Panc1 (cell line): ENCODE measurements around the gene WNT3A. TPM values are rescaled to one million over a fixed set of nuclear protein-coding genes. Genes with fewer than 3 reads are reported as not detected.

ENCODE experiments used
- ATAC-seq: fragments of 200-7000 bp; cut with Tn5 transposase; 2 replicates; pipeline ENCODE4 v1.9.1; 2020; ENCODE audit warnings: mild to moderate bottlenecking, moderate library complexity
- BruUV-seq: library from RNA; stranded (reverse); fragments of 400-500 nt; replicated peaks from 2 replicates; lab custom pipeline; 2021; lab: Mats Ljungman, UMichigan
- CTCF ChIA-PET: fragments of 300-600 bp; sonication (Branson Sonifier 250); formaldehyde crosslinking; loops from one replicate; lab custom pipeline; 2022; ENCODE audit warnings: antibody characterized with exemption; lab: Charles Lee
- POLR2A ChIA-PET: fragments of 300-600 bp; sonication (Branson Sonifier 250); formaldehyde crosslinking; loops from one replicate; lab custom pipeline; 2022; ENCODE audit warnings: antibody characterized with exemption; lab: Charles Lee
- DNase-seq: peaks from one replicate; pipeline ENCODE4 v3.0.0-alpha.2; 2010; ENCODE audit warnings: low read depth, low spot score
- H3K27ac ChIP-seq: 2 replicates; pipeline ENCODE4 v1.5.1; 2011; ENCODE audit warnings: mild to moderate bottlenecking, low read length, inconsistent platforms
- H3K27me3 ChIP-seq: fragments of 200-500 bp; sonication (Bioruptor generic); 2 replicates; pipeline ENCODE4 v1.6.0; 2014; ENCODE audit warnings: low read length, inconsistent platforms; ENCODE audit not compliant: control insufficient read depth, insufficient read depth
- H3K36me3 ChIP-seq: fragments of 200-500 bp; sonication (Bioruptor generic); 2 replicates; pipeline ENCODE4 v1.5.1; 2014; ENCODE audit warnings: inconsistent platforms, mild to moderate bottlenecking, low read length, moderate library complexity; ENCODE audit not compliant: control insufficient read depth, insufficient read depth
- H3K4me1 ChIP-seq: 2 replicates; pipeline ENCODE4 v1.5.1; 2011; ENCODE audit warnings: inconsistent platforms, mild to moderate bottlenecking, low read length, moderate library complexity; ENCODE audit not compliant: control insufficient read depth, insufficient read depth
- H3K4me3 ChIP-seq, 2 experiments: 2 replicates each; pipeline ENCODE4 v1.5.1; 2011 to 2012; ENCODE audit warnings: low read depth in 2 of 2, low read length in 2 of 2, mild to moderate bottlenecking in 2 of 2, inconsistent platforms in 1 of 2, moderate library complexity in 1 of 2
- H3K9me3 ChIP-seq: fragments of 200-500 bp; sonication (Bioruptor generic); 2 replicates; pipeline ENCODE4 v1.5.1; 2014; ENCODE audit warnings: low read depth, mild to moderate bottlenecking, inconsistent platforms, low read length, moderate library complexity; ENCODE audit not compliant: control insufficient read depth, insufficient read depth
- POLR2AphosphoS5 ChIP-seq: IDR thresholded peaks from 2 replicates; pipeline ENCODE4 v1.6.1; 2012; ENCODE audit warnings: mild to moderate bottlenecking, low read depth, low read length, moderate library complexity
- SIN3A ChIP-seq: IDR thresholded peaks from 2 replicates; pipeline ENCODE4 v1.6.1; 2012; ENCODE audit warnings: low read depth, mild to moderate bottlenecking, low read length, moderate library complexity, borderline replicate concordance; ENCODE audit not compliant: insufficient read depth
- TCF7L2 ChIP-seq: IDR thresholded peaks from 2 replicates; pipeline ENCODE4 v1.6.1; 2011; ENCODE audit warnings: mild to moderate bottlenecking, low read depth, low read length, inconsistent platforms
- in situ Hi-C: cut with HindIII; loops from 2 replicates; pipeline ENCODE4 v1.10.0; 2016; ENCODE audit warnings: low sequenced_read_pairs, low pct_unique_long_range_greater_than_20kb
- intact Hi-C: fragments of 100-400 bp; cut with micrococcal nuclease; formaldehyde crosslinking; loops from one replicate; pipeline ENCODE4 v1.10.0; 2022; ENCODE audit not compliant: unreplicated experiment
- total RNA-seq: library from RNA; stranded (reverse); gene quantifications from one replicate; pipeline ENCODE4 v1.2.1, GENCODE V29; 2021; ENCODE audit not compliant: unreplicated experiment
- TF ChIP-seq, protein P1 (sequence below): fragments of 450-650 bp; IDR thresholded peaks from 2 replicates; pipeline ENCODE4 v1.5.1; 2017; ENCODE audit warnings: mild to moderate bottlenecking
- TF ChIP-seq, protein P2 (sequence below), 2 experiments: IDR thresholded peaks; 2 replicates each; pipeline ENCODE4 v1.6.1; 2011 to 2012; ENCODE audit warnings: low read depth in 2 of 2, control low read depth in 1 of 2, low read length in 1 of 2, mild to moderate bottlenecking in 1 of 2, moderate library complexity in 1 of 2; ENCODE audit not compliant: insufficient read depth in 1 of 2

Gene WNT3A
- total RNA-seq, 1 experiment from 2014 or later = not detected

DNA sequence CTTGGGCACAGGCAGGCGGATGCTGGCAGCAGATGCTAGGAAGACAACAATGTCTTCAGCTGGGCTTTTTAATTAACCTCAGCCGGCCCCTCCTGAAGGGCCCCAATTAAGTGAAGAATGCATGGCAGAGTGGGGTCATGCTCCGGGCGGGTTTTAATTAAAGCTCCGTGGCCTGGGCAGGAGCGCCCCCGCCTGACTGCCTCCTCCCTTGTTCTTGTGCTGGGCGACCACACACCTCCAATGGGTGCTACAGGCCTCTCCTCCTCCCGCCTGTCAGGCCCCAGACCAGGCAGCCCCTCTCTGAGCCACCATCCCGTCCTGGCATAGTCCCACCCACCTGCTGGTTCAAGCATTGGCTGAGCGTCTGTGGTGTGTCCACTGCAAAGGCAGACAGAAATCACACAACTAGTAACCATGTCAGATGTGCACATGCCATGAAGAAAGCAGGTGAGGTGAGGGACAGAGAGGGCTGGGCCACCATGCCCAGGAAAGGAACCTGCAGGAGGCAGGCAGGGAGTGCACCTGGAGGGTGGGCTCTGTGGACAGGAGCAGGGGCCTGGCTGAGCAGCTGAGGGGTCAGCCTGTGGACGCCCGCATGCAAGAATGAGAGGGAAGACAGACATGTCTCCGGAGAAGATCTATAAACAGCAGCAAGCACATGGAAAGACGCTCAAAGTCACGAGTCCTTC lies 67.2 kb downstream of the WNT3A start:
- Histone ChIP-seq H3K9me3 (no peaks in the 10 kb centered on the region), H3K27ac (no peak overlapping the region), H3K36me3 (no peaks in the 10 kb centered on the region), H3K4me1 (no peaks in the 10 kb centered on the region), H3K4me3 (no peak overlapping the region), H3K27me3 (no peaks in the 10 kb centered on the region)
- intact Hi-C loops (loop anchor here (2.0 kb wide), 1 partner anchor 73 kb away; no protein-coding TSS in a partner anchor), in situ Hi-C loops (no loop called here)
- no peak for TF ChIP-seq SIN3A
- TF ChIP-seq, protein P1, sequence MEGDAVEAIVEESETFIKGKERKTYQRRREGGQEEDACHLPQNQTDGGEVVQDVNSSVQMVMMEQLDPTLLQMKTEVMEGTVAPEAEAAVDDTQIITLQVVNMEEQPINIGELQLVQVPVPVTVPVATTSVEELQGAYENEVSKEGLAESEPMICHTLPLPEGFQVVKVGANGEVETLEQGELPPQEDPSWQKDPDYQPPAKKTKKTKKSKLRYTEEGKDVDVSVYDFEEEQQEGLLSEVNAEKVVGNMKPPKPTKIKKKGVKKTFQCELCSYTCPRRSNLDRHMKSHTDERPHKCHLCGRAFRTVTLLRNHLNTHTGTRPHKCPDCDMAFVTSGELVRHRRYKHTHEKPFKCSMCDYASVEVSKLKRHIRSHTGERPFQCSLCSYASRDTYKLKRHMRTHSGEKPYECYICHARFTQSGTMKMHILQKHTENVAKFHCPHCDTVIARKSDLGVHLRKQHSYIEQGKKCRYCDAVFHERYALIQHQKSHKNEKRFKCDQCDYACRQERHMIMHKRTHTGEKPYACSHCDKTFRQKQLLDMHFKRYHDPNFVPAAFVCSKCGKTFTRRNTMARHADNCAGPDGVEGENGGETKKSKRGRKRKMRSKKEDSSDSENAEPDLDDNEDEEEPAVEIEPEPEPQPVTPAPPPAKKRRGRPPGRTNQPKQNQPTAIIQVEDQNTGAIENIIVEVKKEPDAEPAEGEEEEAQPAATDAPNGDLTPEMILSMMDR = no peak; the same call in 1 of the 2 replicates
- no peak for TF ChIP-seq TCF7L2
- TF ChIP-seq, protein P2, sequence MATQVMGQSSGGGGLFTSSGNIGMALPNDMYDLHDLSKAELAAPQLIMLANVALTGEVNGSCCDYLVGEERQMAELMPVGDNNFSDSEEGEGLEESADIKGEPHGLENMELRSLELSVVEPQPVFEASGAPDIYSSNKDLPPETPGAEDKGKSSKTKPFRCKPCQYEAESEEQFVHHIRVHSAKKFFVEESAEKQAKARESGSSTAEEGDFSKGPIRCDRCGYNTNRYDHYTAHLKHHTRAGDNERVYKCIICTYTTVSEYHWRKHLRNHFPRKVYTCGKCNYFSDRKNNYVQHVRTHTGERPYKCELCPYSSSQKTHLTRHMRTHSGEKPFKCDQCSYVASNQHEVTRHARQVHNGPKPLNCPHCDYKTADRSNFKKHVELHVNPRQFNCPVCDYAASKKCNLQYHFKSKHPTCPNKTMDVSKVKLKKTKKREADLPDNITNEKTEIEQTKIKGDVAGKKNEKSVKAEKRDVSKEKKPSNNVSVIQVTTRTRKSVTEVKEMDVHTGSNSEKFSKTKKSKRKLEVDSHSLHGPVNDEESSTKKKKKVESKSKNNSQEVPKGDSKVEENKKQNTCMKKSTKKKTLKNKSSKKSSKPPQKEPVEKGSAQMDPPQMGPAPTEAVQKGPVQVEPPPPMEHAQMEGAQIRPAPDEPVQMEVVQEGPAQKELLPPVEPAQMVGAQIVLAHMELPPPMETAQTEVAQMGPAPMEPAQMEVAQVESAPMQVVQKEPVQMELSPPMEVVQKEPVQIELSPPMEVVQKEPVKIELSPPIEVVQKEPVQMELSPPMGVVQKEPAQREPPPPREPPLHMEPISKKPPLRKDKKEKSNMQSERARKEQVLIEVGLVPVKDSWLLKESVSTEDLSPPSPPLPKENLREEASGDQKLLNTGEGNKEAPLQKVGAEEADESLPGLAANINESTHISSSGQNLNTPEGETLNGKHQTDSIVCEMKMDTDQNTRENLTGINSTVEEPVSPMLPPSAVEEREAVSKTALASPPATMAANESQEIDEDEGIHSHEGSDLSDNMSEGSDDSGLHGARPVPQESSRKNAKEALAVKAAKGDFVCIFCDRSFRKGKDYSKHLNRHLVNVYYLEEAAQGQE (IDR thresholded peaks at IDR 0.05; ENCODE audit: insufficient read depth in 1 of 2, low read depth in 2 of 2, low read length in 1 of 2) = no peak
- peak; percentile 56 for ATAC-seq
- DNase-seq = no peak
- CTCF ChIA-PET = interaction anchor here (0.6 to 1.0 kb wide), 3 partner anchors 25 to 75 kb away, joined by 3 to 7 read pairs (median 4); no protein-coding TSS in a partner anchor
- POLR2A ChIA-PET = no interaction called here
- no TSS peak for BruUV-seq

DNA sequence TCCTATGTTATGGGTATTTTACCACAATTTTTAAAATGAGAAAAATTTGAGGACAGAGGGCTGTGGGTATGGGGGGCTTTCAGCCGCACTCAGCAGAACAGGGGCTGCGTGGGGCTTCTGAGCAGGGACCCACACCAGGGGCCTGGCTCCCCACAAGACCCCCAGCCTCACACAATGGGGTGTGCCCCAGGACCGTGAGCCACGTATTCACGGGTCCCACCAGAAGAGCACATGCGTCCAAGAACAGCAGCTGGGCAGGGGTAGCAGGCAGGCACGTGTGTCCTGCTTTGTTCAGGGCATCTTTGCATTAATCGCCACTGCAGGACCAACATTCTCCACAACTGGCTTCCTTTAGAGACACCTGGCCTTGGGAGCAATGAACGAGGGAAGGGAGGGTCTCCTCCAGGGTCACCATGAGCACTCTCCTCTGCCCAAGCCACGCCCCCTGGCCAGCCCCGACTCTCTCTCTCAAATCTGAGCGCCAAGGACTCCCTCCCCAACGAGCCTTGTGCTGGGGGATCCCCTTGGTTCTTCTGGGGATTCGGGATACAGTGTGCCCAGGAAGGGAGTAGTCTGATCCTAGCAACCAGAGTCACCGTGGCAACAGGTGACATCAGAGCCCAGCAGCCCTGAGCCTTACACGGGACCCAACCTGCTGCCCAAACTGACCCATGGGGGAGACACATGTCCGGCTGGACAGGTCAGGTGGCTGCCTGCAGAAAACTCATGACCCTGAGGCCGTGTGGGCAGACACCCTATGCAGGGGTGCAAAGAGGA lies 68.3 kb downstream of the WNT3A start:
- no TSS peak for BruUV-seq
- in situ Hi-C loops = no loop called here
- intact Hi-C loops = no loop called here
- ChIA-PET POLR2A (no interaction called here), CTCF (no interaction called here)
- H3K4me1 ChIP-seq = no peaks in the 10 kb centered on the region
- H3K9me3 ChIP-seq = no peaks in the 10 kb centered on the region
- DNase-seq = no peak
- no peaks in the 10 kb centered on the region for H3K36me3 ChIP-seq
- H3K27ac ChIP-seq = no peak overlapping the region
- peak; percentile 13; the same call in 1 of the 2 replicates for TF ChIP-seq POLR2AphosphoS5
- TF ChIP-seq, protein P2 (IDR thresholded peaks at IDR 0.05; ENCODE audit: insufficient read depth in 1 of 2, low read depth in 2 of 2, low read length in 1 of 2) = no peak
- ATAC-seq = 0 out of 2 replicates have a peak, but pooled peaks have one; percentile 19
- H3K4me3 ChIP-seq = no peak overlapping the region
- no peaks in the 10 kb centered on the region for H3K27me3 ChIP-seq
